H9 (cell line): ENCODE measurements around the gene PAQR9. TPM values are rescaled to one million over a fixed set of nuclear protein-coding genes. Genes with fewer than 3 reads are reported as not detected.

Source experiments
- DNase-seq: peaks from one replicate; pipeline ENCODE4 v3.0.0-alpha.2; 2017
- H2AFZ ChIP-seq: one replicate; pipeline ENCODE4 v1.6.1; 2013; ENCODE audit warnings: mild to moderate bottlenecking, low read length, control low read depth, moderate library complexity
- H2AK5ac ChIP-seq: 2 replicates; pipeline ENCODE4 v1.6.1; 2013; ENCODE audit warnings: low read length, control low read depth, mixed read lengths; ENCODE audit not compliant: insufficient read length
- H2BK120ac ChIP-seq: one replicate; pipeline ENCODE4 v1.6.1; 2013; ENCODE audit warnings: low read depth, mild to moderate bottlenecking, low read length, control low read depth, inconsistent platforms; ENCODE audit not compliant: poor library complexity, severe bottlenecking
- H2BK12ac ChIP-seq: 2 replicates; pipeline ENCODE4 v1.6.1; 2013; ENCODE audit warnings: low read length, control low read depth, mixed read lengths, low read depth; ENCODE audit not compliant: insufficient read length
- H2BK15ac ChIP-seq: 2 replicates; pipeline ENCODE4 v1.6.1; 2013; ENCODE audit warnings: low read depth, low read length, control low read depth
- H2BK20ac ChIP-seq: one replicate; pipeline ENCODE4 v1.6.1; 2013; ENCODE audit warnings: low read depth, mild to moderate bottlenecking, low read length, control low read depth, inconsistent platforms; ENCODE audit not compliant: poor library complexity, severe bottlenecking
- H2BK5ac ChIP-seq: 2 replicates; pipeline ENCODE4 v1.6.1; 2013; ENCODE audit warnings: low read length, control low read depth, mixed read lengths; ENCODE audit not compliant: insufficient read length
- H3K14ac ChIP-seq: 2 replicates; pipeline ENCODE4 v1.6.1; 2013; ENCODE audit warnings: low read length, control low read depth; ENCODE audit not compliant: insufficient read depth
- H3K18ac ChIP-seq: 2 replicates; pipeline ENCODE4 v1.6.1; 2013; ENCODE audit warnings: low read depth, mild to moderate bottlenecking, mixed read lengths, low read length, control low read depth; ENCODE audit not compliant: insufficient read length
- H3K23ac ChIP-seq: 2 replicates; pipeline ENCODE4 v1.6.1; 2013; ENCODE audit warnings: low read length, control low read depth, mixed read lengths, low read depth; ENCODE audit not compliant: insufficient read length
- H3K23me2 ChIP-seq: 2 replicates; pipeline ENCODE4 v1.6.1; 2013; ENCODE audit warnings: low read depth, mild to moderate bottlenecking, mixed read lengths, low read length, control low read depth; ENCODE audit not compliant: insufficient read length, poor library complexity, severe bottlenecking
- H3K27ac ChIP-seq: 2 replicates; pipeline ENCODE4 v1.5.1; 2013; ENCODE audit warnings: low read length, control low read depth, mixed read lengths, low read depth; ENCODE audit not compliant: insufficient read length
- H3K27me3 ChIP-seq: 2 replicates; pipeline ENCODE4 v1.6.1; 2013; ENCODE audit warnings: low read length, control low read depth, inconsistent platforms; ENCODE audit not compliant: insufficient read depth
- H3K4ac ChIP-seq: 2 replicates; pipeline ENCODE4 v1.6.1; 2013; ENCODE audit warnings: low read depth, mild to moderate bottlenecking, control low read depth, inconsistent platforms, low read length, moderate library complexity
- H3K4me1 ChIP-seq: 2 replicates; pipeline ENCODE4 v1.6.1; 2013; ENCODE audit warnings: low read length, control low read depth, inconsistent platforms; ENCODE audit not compliant: insufficient read depth
- H3K4me2 ChIP-seq: 2 replicates; pipeline ENCODE4 v1.6.1; 2013; ENCODE audit warnings: low read length, control low read depth, mixed read lengths; ENCODE audit not compliant: insufficient read length, insufficient read depth
- H3K56ac ChIP-seq: 2 replicates; pipeline ENCODE4 v1.6.1; 2013; ENCODE audit warnings: low read depth, mild to moderate bottlenecking, mixed read lengths, low read length, control low read depth; ENCODE audit not compliant: insufficient read length
- H3K79me1 ChIP-seq: 2 replicates; pipeline ENCODE4 v1.6.1; 2013; ENCODE audit warnings: low read depth, mild to moderate bottlenecking, moderate library complexity, low read length, control low read depth, inconsistent platforms; ENCODE audit not compliant: insufficient read depth, poor library complexity, severe bottlenecking
- H3K79me2 ChIP-seq: 2 replicates; pipeline ENCODE4 v1.6.1; 2013; ENCODE audit warnings: low read length, control low read depth, inconsistent platforms; ENCODE audit not compliant: insufficient read depth
- H3K9ac ChIP-seq: 2 replicates; pipeline ENCODE4 v1.6.1; 2013; ENCODE audit warnings: low read length, control low read depth, mixed read lengths; ENCODE audit not compliant: insufficient read length; ENCODE audit errors: extremely low read depth
- H3K9me3 ChIP-seq: one replicate; pipeline ENCODE4 v1.6.1; 2013; ENCODE audit warnings: low read depth, low read length, inconsistent platforms; ENCODE audit not compliant: control insufficient read depth
- H3T11ph ChIP-seq: one replicate; pipeline ENCODE4 v1.6.1; 2013; ENCODE audit warnings: mild to moderate bottlenecking, low read length, control low read depth, inconsistent platforms
- H4K20me1 ChIP-seq: one replicate; pipeline ENCODE4 v1.6.1; 2013; ENCODE audit not compliant: control insufficient read depth, insufficient read length, insufficient read depth
- H4K5ac ChIP-seq: 2 replicates; pipeline ENCODE4 v1.6.1; 2013; ENCODE audit warnings: low read depth, mild to moderate bottlenecking, mixed read lengths, low read length, control low read depth; ENCODE audit not compliant: insufficient read length
- H4K8ac ChIP-seq: replicated peaks from 2 replicates; pipeline ENCODE4 v1.6.1; 2013; ENCODE audit warnings: low read length, control low read depth, mixed read lengths, low read depth; ENCODE audit not compliant: insufficient read length
- H4K91ac ChIP-seq: 2 replicates; pipeline ENCODE4 v1.6.1; 2013; ENCODE audit warnings: low read depth, mild to moderate bottlenecking, moderate library complexity, mixed read lengths, low read length, control low read depth; ENCODE audit not compliant: insufficient read length
- H3K27ac Mint-ChIP-seq, 3 experiments: 2 replicates in 2 of 3; 3 replicates in 1 of 3; pipeline ENCODE4 v1.8.0; 2020 to 2021; ENCODE audit warnings: mixed read lengths in 3 of 3, mild to moderate bottlenecking in 1 of 3, moderate library complexity in 1 of 3
- H3K27me3 Mint-ChIP-seq: 2 replicates; pipeline ENCODE4 v1.8.0; 2021; ENCODE audit warnings: low read depth, mild to moderate bottlenecking, moderate library complexity, mixed read lengths
- H3K36me3 Mint-ChIP-seq, 3 experiments: 2 replicates in 2 of 3; 3 replicates in 1 of 3; pipeline ENCODE4 v1.8.0; 2020 to 2021; ENCODE audit warnings: low read depth in 3 of 3, mixed read lengths in 3 of 3; ENCODE audit not compliant: insufficient read depth in 1 of 3
- H3K4me1 Mint-ChIP-seq, 2 experiments: 2 replicates each; pipeline ENCODE4 v1.8.0; 2020; ENCODE audit warnings: mixed read lengths in 2 of 2
- H3K4me3 Mint-ChIP-seq, 2 experiments: 2 replicates in 1 of 2; 3 replicates in 1 of 2; pipeline ENCODE4 v1.8.0; 2020 to 2021; ENCODE audit warnings: mild to moderate bottlenecking in 2 of 2, mixed read lengths in 2 of 2, moderate library complexity in 1 of 2
- H3K9me3 Mint-ChIP-seq, 2 experiments: 2 replicates in 1 of 2; 3 replicates in 1 of 2; pipeline ENCODE4 v1.8.0; 2020; ENCODE audit warnings: mild to moderate bottlenecking in 2 of 2, mixed read lengths in 2 of 2, moderate library complexity in 1 of 2
- WGBS: extraction: QIAGEN DNeasy Blood & Tissue Kit; methylation state at CpG from one replicate; pipeline ENCODE4 v1.1.7; 2013; ENCODE audit warnings: missing lambda C conversion rate, low lambda C conversion rate, mixed read lengths; ENCODE audit not compliant: insufficient read length; ENCODE audit errors: extremely low coverage; 5-methylcytosine and 5-hydroxymethylcytosine counted together
- total RNA-seq: library from RNA; stranded (reverse); gene quantifications from 2 replicates; pipeline ENCODE4 v1.2.1, GENCODE V29; 2021
- TF ChIP-seq, protein P1 (sequence below): fragments of 200-600 bp; sonication (generic); conservative IDR thresholded peaks from 3 replicates; pipeline ENCODE4 v1.8.0; 2021; ENCODE audit warnings: antibody characterized with exemption, mild to moderate bottlenecking

Gene PAQR9
- total RNA-seq, 1 experiment from 2014 or later, result 2.3 TPM

DNA sequence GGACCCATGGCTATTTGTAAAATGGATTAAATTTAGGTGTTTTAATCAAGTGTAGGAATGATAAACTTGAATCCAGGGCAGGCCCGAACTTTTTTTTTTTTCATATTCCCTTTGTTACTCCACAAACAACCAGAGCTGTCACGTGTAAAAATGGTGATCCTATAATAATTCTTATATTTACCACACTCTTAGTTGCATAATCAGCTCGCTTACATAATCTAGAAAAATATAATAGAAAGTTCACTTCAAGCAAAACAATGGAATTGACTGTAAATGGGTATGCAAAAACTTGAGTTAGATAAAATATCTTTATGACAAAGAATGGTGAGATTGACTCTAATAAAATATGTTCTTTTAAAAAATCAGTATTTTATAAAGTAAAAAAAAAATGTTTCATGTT is 2.1 kb upstream of the PAQR9 start:
- TF ChIP-seq, protein P1, sequence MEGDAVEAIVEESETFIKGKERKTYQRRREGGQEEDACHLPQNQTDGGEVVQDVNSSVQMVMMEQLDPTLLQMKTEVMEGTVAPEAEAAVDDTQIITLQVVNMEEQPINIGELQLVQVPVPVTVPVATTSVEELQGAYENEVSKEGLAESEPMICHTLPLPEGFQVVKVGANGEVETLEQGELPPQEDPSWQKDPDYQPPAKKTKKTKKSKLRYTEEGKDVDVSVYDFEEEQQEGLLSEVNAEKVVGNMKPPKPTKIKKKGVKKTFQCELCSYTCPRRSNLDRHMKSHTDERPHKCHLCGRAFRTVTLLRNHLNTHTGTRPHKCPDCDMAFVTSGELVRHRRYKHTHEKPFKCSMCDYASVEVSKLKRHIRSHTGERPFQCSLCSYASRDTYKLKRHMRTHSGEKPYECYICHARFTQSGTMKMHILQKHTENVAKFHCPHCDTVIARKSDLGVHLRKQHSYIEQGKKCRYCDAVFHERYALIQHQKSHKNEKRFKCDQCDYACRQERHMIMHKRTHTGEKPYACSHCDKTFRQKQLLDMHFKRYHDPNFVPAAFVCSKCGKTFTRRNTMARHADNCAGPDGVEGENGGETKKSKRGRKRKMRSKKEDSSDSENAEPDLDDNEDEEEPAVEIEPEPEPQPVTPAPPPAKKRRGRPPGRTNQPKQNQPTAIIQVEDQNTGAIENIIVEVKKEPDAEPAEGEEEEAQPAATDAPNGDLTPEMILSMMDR, result no peak
- Histone ChIP-seq H3K56ac (no peak overlapping the region), H2BK12ac (no peak overlapping the region), H3T11ph (no peak overlapping the region), H3K23me2 (peaks cover 4% of the 10 kb centered on the region), H3K79me2 (no peaks in the 10 kb centered on the region), H2BK5ac (no peak overlapping the region), H3K14ac (no peak overlapping the region), H2BK120ac (no peak overlapping the region), H3K4me2 (no peak overlapping the region), H2AK5ac (no peak overlapping the region), H3K23ac (no peak overlapping the region), H4K91ac (no peak overlapping the region), H3K18ac (no peak overlapping the region), H4K8ac (no peak overlapping the region), H2BK15ac (no peak overlapping the region), H3K4me1 (no peaks in the 10 kb centered on the region), H3K4ac (no peak overlapping the region), H3K9ac (no peak overlapping the region), H3K79me1 (no peaks in the 10 kb centered on the region), H4K20me1 (no peaks in the 10 kb centered on the region), H4K5ac (no peak overlapping the region), H3K27ac (no peak overlapping the region), H3K9me3 (no peaks in the 10 kb centered on the region), H2AFZ (no peak overlapping the region), H2BK20ac (no peak overlapping the region), H3K27me3 (peaks cover 7% of the 10 kb centered on the region; the same call in 1 of the 2 replicates)
- H3K27ac Mint-ChIP-seq, result no peak overlapping the region
- peaks cover 2 to 6% of the 10 kb centered on the region in 2 experiments; a peak in 2 of 5 replicates for H3K9me3 Mint-ChIP-seq
- WGBS, result no CpG with 5 or more reads among the region's 3 CpGs
- peaks cover 55% of the 10 kb centered on the region for H3K27me3 Mint-ChIP-seq
- no peak for DNase-seq
- H3K4me3 Mint-ChIP-seq, result no peak overlapping the region
- peaks cover 2 to 8% (median 7%) of the 10 kb centered on the region in 3 experiments; a peak in 5 of 7 replicates for H3K36me3 Mint-ChIP-seq
- H3K4me1 Mint-ChIP-seq, result peaks cover 18 to 20% of the 10 kb centered on the region in 2 experiments
